DOHH2 (cell line): ENCODE results near the gene BNC1.

Experiments
- CTCF ChIP-seq: fragments of 200-600 bp; sonication (generic); IDR thresholded peaks from one replicate; pipeline ENCODE4 v1.5.1; 2014; ENCODE audit warnings: antibody characterized with exemption, mild to moderate bottlenecking, low read depth, low read length; ENCODE audit not compliant: poor library complexity, severe bottlenecking
- EZH2phosphoT487 ChIP-seq: fragments of 200-600 bp; sonication (generic); IDR thresholded peaks from 2 replicates; pipeline ENCODE4 v1.6.1; 2017; ENCODE audit warnings: borderline replicate concordance, mild to moderate bottlenecking, antibody characterized with exemption, low read length, moderate library complexity, mixed read lengths

- TF ChIP-seq CTCF (no peak), EZH2phosphoT487 (no peak)
These were observed 76.7 kb downstream of the BNC1 start, which contains the start of gene HDGFL3 for GRCh38 chr15:83207660-83208366.
